Prostate gland (tissue), 2 donors: ENCODE data around the gene PTPN2. TPM values are rescaled to one million over a fixed set of nuclear protein-coding genes. Genes with fewer than 3 reads are reported as not detected.

Source experiments
- DNase-seq: peaks from one replicate; pipeline ENCODE4 v3.0.0-alpha.2; 2019; ENCODE audit warnings: low spot score
- H3K27ac ChIP-seq, 2 donors: fragments of 200-600 bp; sonication (generic); 2 replicates each; pipeline ENCODE4 v1.5.1; 2017 to 2019
- H3K27me3 ChIP-seq: fragments of 200-600 bp; sonication (generic); replicated peaks from 2 replicates; pipeline ENCODE4 v1.5.1; 2019; ENCODE audit not compliant: insufficient read depth
- H3K36me3 ChIP-seq, 2 donors: fragments of 200-600 bp; sonication (generic); 1 replicate in 1 of 2; 2 replicates in 1 of 2; pipeline versions ENCODE4 v1.5.1 to v1.8.1; 2017 to 2019
- H3K4me1 ChIP-seq: fragments of 200-600 bp; sonication (generic); replicated peaks from 2 replicates; pipeline ENCODE4 v1.5.1; 2019
- H3K4me3 ChIP-seq, 2 donors: fragments of 200-600 bp; sonication (generic); 2 replicates each; pipeline ENCODE4 v1.5.1; 2017 to 2019
- H3K9me3 ChIP-seq: fragments of 200-600 bp; sonication (generic); 2 replicates; pipeline ENCODE4 v1.5.1; 2017
- POLR2A ChIP-seq: fragments of 450-650 bp; IDR thresholded peaks from one replicate; pipeline ENCODE4 v1.6.1; 2016; ENCODE audit warnings: antibody characterized with exemption, mild to moderate bottlenecking
- POLR2AphosphoS5 ChIP-seq: sonication (generic); formaldehyde crosslinking; IDR thresholded peaks from one replicate; pipeline ENCODE4 v1.6.1; 2017; ENCODE audit warnings: antibody characterized with exemption
- WGBS: methylation state at CpG from one replicate; pipeline ENCODE4 v1.1.5; 2018; 5-methylcytosine and 5-hydroxymethylcytosine counted together
- intact Hi-C: fragments of 100-400 bp; cut with DNase I; formaldehyde crosslinking; loops from one replicate; pipeline ENCODE4 v1.14.2; 2022
- total RNA-seq, 2 donors: library from RNA; depleted of rRNA; stranded (reverse); fragments of >200 nt; gene quantifications; one replicate each; pipeline ENCODE4 v1.1.0, GENCODE V29; 2016
- TF ChIP-seq, protein P1 (sequence below), 4 experiments: fragments of 200-600 bp in 2 of 4; fragments of 450-650 bp in 2 of 4; sonication (generic) in 2 of 4; IDR thresholded peaks; 1 replicate in 3 of 4; 2 replicates in 1 of 4; pipeline ENCODE4 v1.5.1; 2016 to 2019; ENCODE audit warnings: antibody characterized with exemption in 4 of 4, mild to moderate bottlenecking in 2 of 4, moderate library complexity in 2 of 4

PTPN2 gene
- total RNA-seq, 2 donors from 2014 or later, result 25.0 to 34.0 TPM

DNA sequence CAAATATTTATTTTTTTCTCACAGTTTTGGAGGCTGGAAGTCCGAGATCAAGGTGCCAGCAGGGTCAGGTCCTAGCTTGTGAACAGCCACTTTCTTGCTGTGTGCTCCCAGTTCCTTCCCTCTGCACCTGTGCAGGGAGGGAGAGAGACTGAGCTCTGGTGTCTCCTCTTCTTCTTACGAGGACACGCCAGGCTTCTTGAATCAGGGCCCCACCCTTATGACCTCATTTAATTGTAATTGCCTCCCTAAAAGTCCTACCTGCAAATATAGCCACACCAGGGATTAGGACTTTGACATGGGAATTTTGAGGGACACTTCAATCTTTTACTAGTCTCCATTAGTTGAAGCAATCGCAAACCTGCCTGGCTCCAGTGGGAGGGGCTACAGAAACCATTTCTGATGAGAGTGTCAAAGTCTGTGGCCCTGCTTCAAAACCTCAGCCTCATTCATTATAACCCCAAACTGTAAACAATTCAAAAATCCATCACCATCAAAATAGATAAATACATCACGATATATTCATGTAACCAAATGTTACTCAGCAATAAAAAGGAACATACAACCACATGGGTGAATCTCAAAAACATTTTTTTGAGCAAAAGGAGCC, 45.5 kb upstream of the PTPN2 start:
- Histone ChIP-seq H3K27me3 (no peaks in the 10 kb centered on the region), H3K36me3 (no peaks in the 10 kb centered on the region), H3K9me3 (no peaks in the 10 kb centered on the region), H3K4me3 (no peak overlapping the region), H3K27ac (no peak overlapping the region), H3K4me1 (no peaks in the 10 kb centered on the region)
- intact Hi-C loops, result loop anchor here (5.0 kb wide), 1 partner anchor 182 kb away; no protein-coding TSS in a partner anchor
- WGBS, result 58% methylated on average over 5 of the region's 5 CpGs
- TF ChIP-seq POLR2A, result no peak
- no peak for TF ChIP-seq POLR2AphosphoS5
- TF ChIP-seq, protein P1, sequence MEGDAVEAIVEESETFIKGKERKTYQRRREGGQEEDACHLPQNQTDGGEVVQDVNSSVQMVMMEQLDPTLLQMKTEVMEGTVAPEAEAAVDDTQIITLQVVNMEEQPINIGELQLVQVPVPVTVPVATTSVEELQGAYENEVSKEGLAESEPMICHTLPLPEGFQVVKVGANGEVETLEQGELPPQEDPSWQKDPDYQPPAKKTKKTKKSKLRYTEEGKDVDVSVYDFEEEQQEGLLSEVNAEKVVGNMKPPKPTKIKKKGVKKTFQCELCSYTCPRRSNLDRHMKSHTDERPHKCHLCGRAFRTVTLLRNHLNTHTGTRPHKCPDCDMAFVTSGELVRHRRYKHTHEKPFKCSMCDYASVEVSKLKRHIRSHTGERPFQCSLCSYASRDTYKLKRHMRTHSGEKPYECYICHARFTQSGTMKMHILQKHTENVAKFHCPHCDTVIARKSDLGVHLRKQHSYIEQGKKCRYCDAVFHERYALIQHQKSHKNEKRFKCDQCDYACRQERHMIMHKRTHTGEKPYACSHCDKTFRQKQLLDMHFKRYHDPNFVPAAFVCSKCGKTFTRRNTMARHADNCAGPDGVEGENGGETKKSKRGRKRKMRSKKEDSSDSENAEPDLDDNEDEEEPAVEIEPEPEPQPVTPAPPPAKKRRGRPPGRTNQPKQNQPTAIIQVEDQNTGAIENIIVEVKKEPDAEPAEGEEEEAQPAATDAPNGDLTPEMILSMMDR (IDR thresholded peaks at IDR 0.05), result no peak
- no peak for DNase-seq

DNA sequence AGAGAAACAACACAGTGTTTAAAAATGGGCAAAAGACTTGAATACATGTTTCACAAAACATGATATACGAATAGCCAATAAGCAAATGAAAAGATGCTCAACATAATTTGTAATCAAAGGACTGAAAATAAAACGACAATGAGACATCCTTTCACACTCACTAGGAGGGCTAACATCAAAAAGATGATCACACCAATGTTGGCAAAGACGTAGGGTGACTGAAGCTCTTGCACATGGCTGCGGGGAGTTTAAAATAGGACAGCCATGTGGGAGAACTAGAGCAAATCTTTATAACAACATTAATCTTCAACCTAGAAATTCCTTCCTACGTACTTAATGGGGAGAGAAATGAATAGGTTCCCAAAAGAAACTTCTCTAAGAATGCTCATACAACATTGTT, 44.6 kb upstream of the PTPN2 start:
- no peaks in the 10 kb centered on the region for H3K9me3 ChIP-seq
- no peak overlapping the region for H3K27ac ChIP-seq
- intact Hi-C loops, result no loop called here
- 86% methylated on average over 5 of the region's 5 CpGs for WGBS
- no peaks in the 10 kb centered on the region for H3K4me1 ChIP-seq
- no peak overlapping the region for H3K4me3 ChIP-seq
- TF ChIP-seq POLR2AphosphoS5 (no peak), POLR2A (no peak)
- TF ChIP-seq, protein P1 (IDR thresholded peaks at IDR 0.05), result no peak
- no peaks in the 10 kb centered on the region for H3K27me3 ChIP-seq
- no peak for DNase-seq
- H3K36me3 ChIP-seq, result no peaks in the 10 kb centered on the region

DNA sequence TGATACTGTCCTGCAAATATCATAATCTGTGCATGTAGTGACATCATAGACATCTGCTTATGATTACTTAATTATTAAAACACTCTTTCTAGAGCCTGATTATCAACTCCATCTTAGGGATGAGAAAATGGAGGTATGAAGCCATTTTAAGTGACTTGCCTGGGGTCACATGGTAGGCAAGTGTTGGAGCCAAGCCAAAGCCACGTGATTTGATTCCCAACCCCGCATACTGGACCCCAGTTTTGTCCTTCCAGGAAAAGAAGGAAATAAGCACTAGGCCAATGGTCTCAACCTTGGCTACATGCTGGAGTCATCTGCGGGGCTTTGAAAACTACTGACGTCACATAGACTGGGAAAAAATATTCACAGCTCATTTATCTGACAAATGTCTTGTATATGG, 44.2 kb upstream of the PTPN2 start:
- Histone ChIP-seq H3K4me3 (no peak overlapping the region), H3K36me3 (no peaks in the 10 kb centered on the region), H3K9me3 (no peaks in the 10 kb centered on the region), H3K27ac (no peak overlapping the region), H3K27me3 (no peaks in the 10 kb centered on the region), H3K4me1 (no peaks in the 10 kb centered on the region)
- no peak for TF ChIP-seq POLR2A
- TF ChIP-seq POLR2AphosphoS5, result no peak
- TF ChIP-seq, protein P1 (IDR thresholded peaks at IDR 0.05), result no peak
- DNase-seq, result no peak
- WGBS, result 82% methylated on average over 4 of the region's 4 CpGs
- intact Hi-C loops, result no loop called here

DNA sequence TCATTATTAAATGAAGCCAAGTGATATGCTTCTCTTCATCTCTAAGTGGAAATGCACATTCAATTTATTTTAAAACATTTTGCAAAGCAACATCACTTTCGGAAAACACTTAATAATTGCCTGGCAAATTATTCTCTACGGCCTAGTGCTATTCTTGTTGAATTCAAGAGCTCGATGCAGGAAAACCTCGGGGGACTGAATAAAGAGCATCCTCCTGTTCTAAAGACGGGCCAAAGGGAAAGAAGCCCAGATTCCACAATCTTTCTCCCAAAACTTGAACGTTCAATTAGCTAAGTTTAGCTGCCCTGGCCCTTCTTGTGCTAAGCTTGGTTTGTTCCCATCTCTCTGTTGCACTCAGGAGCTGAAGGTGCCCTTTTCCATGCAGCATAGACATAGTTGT, 40.6 kb upstream of the PTPN2 start:
- no peak for DNase-seq
- Histone ChIP-seq H3K27ac (no peak overlapping the region), H3K4me3 (no peak overlapping the region), H3K9me3 (no peaks in the 10 kb centered on the region), H3K4me1 (no peaks in the 10 kb centered on the region), H3K36me3 (no peaks in the 10 kb centered on the region), H3K27me3 (no peaks in the 10 kb centered on the region)
- TF ChIP-seq POLR2AphosphoS5 (no peak), POLR2A (no peak)
- TF ChIP-seq, protein P1 (IDR thresholded peaks at IDR 0.05), result no peak
- WGBS, result 79% methylated on average over 6 of the region's 6 CpGs
- intact Hi-C loops, result no loop called here

DNA sequence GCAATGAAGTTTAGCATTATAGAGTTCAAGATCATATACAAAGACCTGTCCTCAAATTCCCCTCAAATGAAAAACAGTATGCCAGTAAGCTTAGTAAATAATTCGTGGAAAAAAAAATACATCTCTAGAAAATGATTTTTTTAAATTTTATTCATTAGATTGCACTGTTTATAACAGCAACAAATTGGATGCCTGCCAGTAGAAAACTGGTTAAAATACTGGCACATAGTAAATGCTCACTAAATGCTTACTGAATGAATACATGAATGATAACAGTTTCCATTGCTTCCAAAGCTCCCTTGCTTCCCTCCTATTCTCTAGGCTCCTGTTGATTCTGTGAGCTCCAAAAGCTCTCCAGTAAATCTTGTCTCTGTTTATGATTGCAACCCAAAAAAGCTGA, 38.2 kb upstream of the PTPN2 start:
- no peaks in the 10 kb centered on the region for H3K36me3 ChIP-seq
- H3K4me1 ChIP-seq, result no peaks in the 10 kb centered on the region
- H3K27ac ChIP-seq, result no peak overlapping the region
- intact Hi-C loops, result no loop called here
- H3K9me3 ChIP-seq, result no peaks in the 10 kb centered on the region
- H3K27me3 ChIP-seq, result no peaks in the 10 kb centered on the region
- no peak overlapping the region for H3K4me3 ChIP-seq
- DNase-seq, result no peak
- WGBS, result 93% methylated on average over 1 of the region's 1 CpG
- TF ChIP-seq, protein P1 (IDR thresholded peaks at IDR 0.05), result no peak
- TF ChIP-seq POLR2A, result no peak
- TF ChIP-seq POLR2AphosphoS5, result no peak
